ENCODE data around the gene CLSTN2. TPM values are rescaled to one million over a fixed set of nuclear protein-coding genes. Genes with fewer than 3 reads are reported as not detected.

The CLSTN2 gene
- total RNA-seq, 1 donor from 2014 or later = 65.0 TPM

DNA sequence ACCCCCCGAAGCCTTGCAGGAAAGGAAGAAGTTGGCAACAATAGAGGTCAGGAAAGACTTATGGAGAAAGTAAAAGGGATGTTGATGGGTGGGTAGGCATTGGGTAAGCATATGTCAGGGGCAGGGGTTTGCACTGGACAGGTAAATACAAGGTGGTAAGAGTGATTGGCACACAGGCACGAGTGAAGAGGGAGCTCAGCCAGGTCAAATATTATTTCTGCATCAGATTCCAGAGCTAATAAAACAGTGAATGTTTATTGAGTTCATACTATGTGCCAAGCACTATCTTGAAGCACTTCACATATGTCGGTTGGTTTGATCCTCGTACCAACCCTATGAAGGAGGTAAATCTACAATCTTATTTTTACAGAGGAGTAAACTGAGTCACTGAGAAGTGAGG lies 6.6 kb downstream of the CLSTN2 start:
- Mint-ChIP-seq H3K9me3 (ENCODE audit: low read depth) (no peaks in the 10 kb centered on the region), H3K36me3 (ENCODE audit: low read depth) (peaks cover 8% of the 10 kb centered on the region), H3K4me1 (ENCODE audit: low read depth) (peaks cover 17% of the 10 kb centered on the region), H3K27ac (ENCODE audit: unreplicated experiment) (no peak overlapping the region), H3K4me3 (ENCODE audit: unreplicated experiment) (no peak overlapping the region), H3K27me3 (ENCODE audit: low read depth) (no peaks in the 10 kb centered on the region)
- DNase-seq (ENCODE audit: low spot score) = no peak
- TF ChIP-seq, protein P1, sequence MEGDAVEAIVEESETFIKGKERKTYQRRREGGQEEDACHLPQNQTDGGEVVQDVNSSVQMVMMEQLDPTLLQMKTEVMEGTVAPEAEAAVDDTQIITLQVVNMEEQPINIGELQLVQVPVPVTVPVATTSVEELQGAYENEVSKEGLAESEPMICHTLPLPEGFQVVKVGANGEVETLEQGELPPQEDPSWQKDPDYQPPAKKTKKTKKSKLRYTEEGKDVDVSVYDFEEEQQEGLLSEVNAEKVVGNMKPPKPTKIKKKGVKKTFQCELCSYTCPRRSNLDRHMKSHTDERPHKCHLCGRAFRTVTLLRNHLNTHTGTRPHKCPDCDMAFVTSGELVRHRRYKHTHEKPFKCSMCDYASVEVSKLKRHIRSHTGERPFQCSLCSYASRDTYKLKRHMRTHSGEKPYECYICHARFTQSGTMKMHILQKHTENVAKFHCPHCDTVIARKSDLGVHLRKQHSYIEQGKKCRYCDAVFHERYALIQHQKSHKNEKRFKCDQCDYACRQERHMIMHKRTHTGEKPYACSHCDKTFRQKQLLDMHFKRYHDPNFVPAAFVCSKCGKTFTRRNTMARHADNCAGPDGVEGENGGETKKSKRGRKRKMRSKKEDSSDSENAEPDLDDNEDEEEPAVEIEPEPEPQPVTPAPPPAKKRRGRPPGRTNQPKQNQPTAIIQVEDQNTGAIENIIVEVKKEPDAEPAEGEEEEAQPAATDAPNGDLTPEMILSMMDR (IDR thresholded peaks at IDR 0.05) = no peak

DNA sequence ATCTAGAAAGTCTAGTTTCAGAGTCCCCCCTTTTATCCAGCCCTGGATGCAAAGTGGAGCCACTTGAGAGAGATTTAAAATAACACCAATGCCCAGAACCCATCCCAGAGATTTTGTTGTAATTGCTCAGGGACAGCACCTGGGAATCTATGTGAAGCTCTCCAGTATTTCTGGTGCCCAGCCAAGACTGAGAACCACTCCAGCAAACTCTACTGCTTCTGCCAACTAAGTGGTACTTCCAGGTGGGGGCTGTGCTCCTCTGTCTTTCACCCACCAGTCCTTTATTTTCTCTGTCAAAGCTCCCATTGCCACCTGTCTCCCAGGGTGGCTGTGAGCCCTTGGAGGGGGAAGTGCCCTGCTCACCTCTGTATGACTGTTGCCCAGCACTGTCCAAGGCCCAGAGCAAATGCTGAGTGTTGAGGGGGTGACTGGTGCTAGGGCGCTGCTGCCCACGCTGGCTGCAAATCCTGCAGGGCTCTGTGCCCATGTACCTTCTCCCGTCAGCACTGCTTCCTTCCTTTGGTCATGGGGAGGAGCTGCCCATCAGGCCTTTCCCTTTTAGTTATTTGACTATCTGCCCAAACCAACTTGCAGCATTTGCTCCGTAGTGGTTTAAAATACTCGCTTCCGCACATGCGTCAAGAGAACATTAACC lies 9.4 kb downstream of the CLSTN2 start:
- Mint-ChIP-seq H3K9me3 (ENCODE audit: low read depth) (no peaks in the 10 kb centered on the region), H3K27ac (ENCODE audit: unreplicated experiment) (no peak overlapping the region), H3K4me1 (ENCODE audit: low read depth) (no peaks in the 10 kb centered on the region), H3K27me3 (ENCODE audit: low read depth) (no peaks in the 10 kb centered on the region), H3K36me3 (ENCODE audit: low read depth) (peaks cover 8% of the 10 kb centered on the region), H3K4me3 (ENCODE audit: unreplicated experiment) (no peak overlapping the region)
- no peak for DNase-seq (ENCODE audit: low spot score)
- TF ChIP-seq, protein P1 (IDR thresholded peaks at IDR 0.05) = no peak

DNA sequence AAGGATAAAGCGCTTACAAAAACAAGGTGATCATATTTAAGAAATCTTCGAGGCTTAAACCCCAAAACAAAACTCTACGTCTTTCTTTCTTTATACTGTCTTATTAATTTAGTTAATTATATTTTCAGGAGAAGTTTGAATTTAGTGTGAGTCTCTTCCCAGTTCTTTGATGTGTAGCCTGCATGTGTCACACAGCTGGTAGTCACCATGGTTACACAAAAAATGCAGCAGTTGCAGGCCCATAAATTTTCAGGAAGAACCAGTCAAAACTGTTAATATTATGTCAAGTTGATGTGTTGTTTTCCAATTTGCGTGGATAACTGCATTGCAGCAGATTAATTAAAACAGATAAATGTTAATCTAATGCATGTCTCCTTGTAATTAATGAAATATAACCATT lies 10.4 kb downstream of the CLSTN2 start:
- H3K4me3 Mint-ChIP-seq (ENCODE audit: unreplicated experiment) = no peak overlapping the region
- H3K36me3 Mint-ChIP-seq (ENCODE audit: low read depth) = peaks cover 8% of the 10 kb centered on the region
- H3K27me3 Mint-ChIP-seq (ENCODE audit: low read depth) = no peaks in the 10 kb centered on the region
- H3K27ac Mint-ChIP-seq (ENCODE audit: unreplicated experiment) = no peak overlapping the region
- H3K4me1 Mint-ChIP-seq (ENCODE audit: low read depth) = no peaks in the 10 kb centered on the region
- TF ChIP-seq, protein P1 (IDR thresholded peaks at IDR 0.05) = no peak
- DNase-seq (ENCODE audit: low spot score) = no peak
- H3K9me3 Mint-ChIP-seq (ENCODE audit: low read depth) = no peaks in the 10 kb centered on the region

DNA sequence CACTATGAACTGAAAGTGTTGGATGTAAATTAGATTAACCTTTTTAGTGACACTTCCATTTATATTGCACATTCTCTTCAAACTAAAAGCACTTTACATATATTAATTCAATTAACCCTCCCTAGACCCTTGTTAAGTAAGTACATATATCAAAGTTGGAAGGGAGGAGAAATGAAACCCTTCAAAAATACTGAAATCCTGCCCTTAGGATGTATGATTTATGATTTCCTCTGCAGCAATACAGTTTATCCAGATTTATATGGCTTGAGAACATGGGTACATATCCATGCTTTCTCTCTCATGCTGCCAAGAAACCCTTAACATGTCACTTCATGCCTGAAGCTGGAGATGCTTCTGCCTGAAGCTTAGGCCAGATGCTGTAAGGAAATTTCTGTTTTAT lies 11.0 kb downstream of the CLSTN2 start:
- DNase-seq (ENCODE audit: low spot score) = no peak
- TF ChIP-seq, protein P1 (IDR thresholded peaks at IDR 0.05) = no peak
- H3K9me3 Mint-ChIP-seq (ENCODE audit: low read depth) = no peaks in the 10 kb centered on the region
- no peak overlapping the region for H3K27ac Mint-ChIP-seq (ENCODE audit: unreplicated experiment)
- H3K4me1 Mint-ChIP-seq (ENCODE audit: low read depth) = no peaks in the 10 kb centered on the region
- H3K36me3 Mint-ChIP-seq (ENCODE audit: low read depth) = peaks cover 8% of the 10 kb centered on the region
- H3K27me3 Mint-ChIP-seq (ENCODE audit: low read depth) = no peaks in the 10 kb centered on the region
- H3K4me3 Mint-ChIP-seq (ENCODE audit: unreplicated experiment) = no peak overlapping the region

DNA sequence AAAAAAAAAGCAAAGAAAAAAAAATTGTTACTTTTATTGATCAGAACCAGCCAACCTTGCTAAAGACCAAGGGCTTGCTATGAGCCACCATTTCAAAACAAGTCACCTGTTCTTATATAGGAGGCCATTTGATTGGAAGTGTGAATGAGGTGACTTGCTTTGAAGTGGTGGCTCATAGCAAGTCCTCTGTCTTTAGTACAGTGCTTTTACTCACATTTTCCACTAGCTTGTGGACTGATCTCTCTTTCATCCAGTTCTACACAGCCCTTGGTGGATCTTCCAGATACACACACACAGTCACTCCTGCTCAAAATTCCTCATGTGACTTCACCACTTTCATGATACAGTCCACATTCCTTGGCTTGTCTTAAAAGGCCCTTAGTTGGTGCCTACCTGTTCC lies 13.5 kb downstream of the CLSTN2 start:
- no peak for DNase-seq (ENCODE audit: low spot score)
- Mint-ChIP-seq H3K4me3 (ENCODE audit: unreplicated experiment) (no peak overlapping the region), H3K4me1 (ENCODE audit: low read depth) (no peaks in the 10 kb centered on the region), H3K27me3 (ENCODE audit: low read depth) (no peaks in the 10 kb centered on the region), H3K27ac (ENCODE audit: unreplicated experiment) (no peak overlapping the region), H3K36me3 (ENCODE audit: low read depth) (peaks cover 2% of the 10 kb centered on the region), H3K9me3 (ENCODE audit: low read depth) (no peaks in the 10 kb centered on the region)
- TF ChIP-seq, protein P1 (IDR thresholded peaks at IDR 0.05) = no peak
